Right cardiac atrium (tissue), 5 donors: ENCODE measurements around the gene HYCC1. TPM values are rescaled to one million over a fixed set of nuclear protein-coding genes. Genes with fewer than 3 reads are reported as not detected.

Source experiments
- ATAC-seq, 2 donors: fragments of 200-7000 bp; cut with Tn5 transposase; one replicate each; pipeline versions ENCODE4 v1.8.0 to v1.9.1; 2020; ENCODE audit warnings: moderate library complexity in 2 of 2, mild to moderate bottlenecking in 1 of 2
- DNase-seq, 3 donors: peaks; one replicate each; pipeline ENCODE4 v3.0.0-alpha.2; 2020
- H3K27ac ChIP-seq: one replicate; pipeline ENCODE4 v1.5.1; 2013; ENCODE audit warnings: mild to moderate bottlenecking, low read length, control low read depth, moderate library complexity
- H3K27me3 ChIP-seq: one replicate; pipeline ENCODE4 v1.6.1; 2013; ENCODE audit not compliant: control insufficient read depth, insufficient read depth
- H3K4me1 ChIP-seq: one replicate; pipeline ENCODE4 v1.6.1; 2013; ENCODE audit warnings: low read length; ENCODE audit not compliant: control insufficient read depth, insufficient read depth
- H3K4me3 ChIP-seq: one replicate; pipeline ENCODE4 v1.5.1; 2013; ENCODE audit warnings: low read length, control low read depth
- H3K9me3 ChIP-seq: one replicate; pipeline ENCODE4 v1.6.1; 2013; ENCODE audit warnings: low read length; ENCODE audit not compliant: control insufficient read depth
- WGBS: extraction: QIAGEN DNeasy Blood & Tissue Kit; methylation state at CpG from one replicate; pipeline ENCODE4 v1.1.7; 2013; 5-methylcytosine and 5-hydroxymethylcytosine counted together
- intact Hi-C, 4 donors: fragments of 100-400 bp; cut with DNase I; formaldehyde crosslinking; loops; one replicate each; pipeline versions ENCODE4 v1.11.0 to v1.14.0; 2022 to 2023
- polyA plus RNA-seq: library from polyadenylated mRNA; stranded (reverse); fragments of 200-250 nt; gene quantifications from one replicate; pipeline ENCODE4 v1.2.3, GENCODE V29; 2013
- total RNA-seq, 4 donors: library from RNA; stranded (reverse); fragmentation: NEBNext Ultra II Directional; extraction: Animal tissue kit (Norgen Biotek cat#: 25700); gene quantifications; one replicate each; pipeline ENCODE4 v1.2.1, GENCODE V29; 2021
- donor health status: healthy with polysubstance abuse.
- donor health status: DM: no; HTN: yes; CAD: no.
- donor health status: DM: no; HTN: no; CAD: no.
- donor health status: DM: no; HTN: yes; CAD: no; lungs with severe emphysema.
- donor health status: DM: yes; HTN: yes; CAD: no.

The HYCC1 gene
- total and polyA plus RNA-seq, 5 donors: 7.7 to 47.3 (median 34.1) TPM

DNA sequence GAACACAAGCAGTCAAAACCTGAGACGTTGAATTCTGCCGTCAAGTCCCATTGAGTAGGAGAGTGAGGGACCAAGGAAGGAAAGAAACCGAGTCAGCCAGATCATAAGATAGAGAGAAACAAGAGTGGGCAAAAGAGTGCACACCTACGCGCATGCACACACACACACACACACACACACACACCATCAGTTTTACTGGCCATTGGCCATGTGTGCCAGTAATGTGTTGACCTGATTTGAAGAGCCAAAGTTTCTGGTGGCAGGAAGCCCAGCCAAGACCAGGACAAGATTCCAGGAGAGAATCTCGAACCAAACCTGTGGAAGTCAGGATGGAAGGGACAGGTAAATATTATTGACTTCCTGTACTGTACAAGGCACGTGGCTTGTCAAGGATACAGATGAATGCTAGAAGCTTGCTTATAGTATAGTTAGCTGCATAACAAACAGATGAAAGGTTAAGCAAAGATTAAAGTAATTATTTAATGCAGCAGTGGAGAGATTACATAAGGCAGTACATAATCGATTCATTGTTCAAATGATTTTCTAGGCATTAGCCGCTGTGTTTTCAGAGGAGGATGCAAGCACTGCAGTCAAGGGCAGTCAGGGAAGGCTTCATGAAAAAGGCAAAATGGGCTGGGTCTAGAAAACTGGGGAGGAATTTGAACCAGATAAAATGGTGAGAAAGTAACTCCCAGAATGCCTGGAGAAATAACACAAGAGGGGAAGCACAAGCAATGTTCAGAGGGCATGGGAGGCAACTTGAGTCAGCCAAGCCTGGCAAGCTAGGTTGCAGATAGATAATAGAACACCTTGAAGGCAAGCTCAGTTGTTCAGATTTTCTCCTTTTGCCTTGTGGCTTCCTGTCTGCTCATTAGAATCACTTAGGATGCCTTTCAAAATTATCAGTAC is 2.7 kb upstream of the HYCC1 start:
- Histone ChIP-seq H3K27me3 (no peaks in the 10 kb centered on the region), H3K9me3 (no peaks in the 10 kb centered on the region), H3K4me3 (no peak overlapping the region), H3K27ac (no peak overlapping the region), H3K4me1 (no peaks in the 10 kb centered on the region)
- intact Hi-C loops: loop anchor here in 1 of 4 donors (10.0 kb wide), 1 partner anchor 162 kb away; no protein-coding TSS in a partner anchor
- no peak for ATAC-seq
- 92% methylated on average over 9 of the region's 9 CpGs for WGBS
- DNase-seq: no peak

- ATAC-seq: no peak
- intact Hi-C loops: loop anchor here in 1 of 4 donors (10.0 kb wide), 1 partner anchor 160 kb away; no protein-coding TSS in a partner anchor
- Histone ChIP-seq H3K27ac (no peak overlapping the region), H3K27me3 (no peaks in the 10 kb centered on the region), H3K9me3 (no peaks in the 10 kb centered on the region), H3K4me1 (no peaks in the 10 kb centered on the region), H3K4me3 (no peak overlapping the region)
- 67% methylated on average over 2 of the region's 2 CpGs for WGBS
- no peak for DNase-seq
These were observed 751 bp upstream of the HYCC1 start for GRCh38 chr7:23014681-23015080.

DNA sequence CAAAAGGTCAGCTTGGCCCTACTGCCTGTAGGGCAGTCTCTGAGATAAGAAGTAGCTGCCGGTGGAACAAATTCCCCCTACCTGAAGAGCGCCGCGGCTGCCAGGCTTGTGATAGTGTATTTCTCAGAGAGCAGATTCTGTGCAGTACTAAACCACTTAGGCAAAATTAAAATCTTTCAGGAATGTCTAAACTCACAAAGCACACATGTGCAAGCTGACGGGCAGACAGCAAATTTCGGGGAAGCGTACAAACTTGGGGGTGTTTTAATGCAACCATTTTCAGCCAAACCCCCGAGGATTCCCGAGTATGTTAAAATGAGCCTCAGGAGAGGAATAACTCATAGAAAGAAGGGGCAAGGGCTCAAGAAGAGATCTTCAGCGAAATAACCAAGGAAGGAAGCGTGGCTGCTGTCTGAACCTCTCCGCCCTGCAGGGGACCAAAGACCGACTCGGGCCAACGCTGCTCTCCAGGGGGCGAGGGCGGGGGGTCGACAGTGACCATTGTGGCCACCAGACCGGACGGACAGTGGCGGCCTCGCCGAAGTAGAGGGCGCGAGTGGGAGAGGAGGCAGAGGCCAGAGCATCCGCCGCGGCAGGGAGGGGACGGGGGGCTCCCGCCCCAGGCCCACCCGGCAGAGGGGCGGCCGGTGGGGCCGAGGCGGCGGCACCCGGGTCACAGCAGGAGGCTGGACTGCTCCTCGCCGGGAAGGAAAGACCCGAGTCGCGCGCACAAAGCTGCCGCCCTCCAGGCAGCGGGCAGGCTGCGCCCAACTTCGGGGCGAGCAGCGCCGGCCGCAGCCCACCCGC is 819 bp downstream of the HYCC1 start:
- ATAC-seq (peak; percentile 3 to 5), DNase-seq (peak; percentile 43 to 81 (median 67))
- Histone ChIP-seq H3K27ac (no peak overlapping the region), H3K27me3 (no peaks in the 10 kb centered on the region), H3K4me3 (peak overlapping the region; percentile 72), H3K4me1 (no peaks in the 10 kb centered on the region), H3K9me3 (no peaks in the 10 kb centered on the region)
- under 1% methylated on average over 51 of the region's 52 CpGs for WGBS
- intact Hi-C loops: loop anchor here in 1 of 4 donors (10.0 kb wide), 1 partner anchor 158 kb away; no protein-coding TSS in a partner anchor

GRCh38 chr7:23012186-23012585 is 1.7 kb downstream of the HYCC1 start:
- intact Hi-C loops: loop anchor here in 1 of 4 donors (10.0 kb wide), 1 partner anchor 157 kb away; no protein-coding TSS in a partner anchor
- no peak for DNase-seq
- ATAC-seq: no peak
- H3K27me3 ChIP-seq: no peaks in the 10 kb centered on the region
- no peak overlapping the region for H3K27ac ChIP-seq
- H3K4me3 ChIP-seq: peak overlapping the region; percentile 72
- H3K4me1 ChIP-seq: no peaks in the 10 kb centered on the region
- no peaks in the 10 kb centered on the region for H3K9me3 ChIP-seq
- 57% methylated on average over 6 of the region's 6 CpGs for WGBS

GRCh38 chr7:23011222-23011924 is 2.6 kb downstream of the HYCC1 start:
- ATAC-seq: no peak
- 79% methylated on average over 3 of the region's 3 CpGs for WGBS
- no peaks in the 10 kb centered on the region for H3K4me1 ChIP-seq

DNA sequence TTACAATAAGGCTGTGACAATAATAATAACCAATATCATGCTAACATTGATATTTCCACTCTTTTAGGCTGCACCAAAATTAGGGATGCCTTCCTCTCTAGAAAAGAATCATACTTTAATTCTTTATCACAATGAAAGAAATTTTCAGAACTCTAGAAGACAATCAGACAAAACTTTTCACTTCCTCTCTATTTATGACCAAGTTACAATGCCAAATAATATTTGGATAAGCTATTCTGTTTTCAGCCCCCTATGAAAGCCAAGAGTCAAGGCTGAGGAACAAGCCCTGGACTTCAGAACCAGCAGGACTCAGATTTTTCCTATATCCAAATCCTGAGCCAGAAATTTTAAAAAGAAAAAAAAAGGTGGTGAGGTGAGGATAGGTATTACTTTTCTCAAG is 4.6 kb downstream of the HYCC1 start:
- H3K27ac ChIP-seq: no peak overlapping the region

More at GRCh38 chr7:23011222-23011924, 2.6 kb downstream of the HYCC1 start:
- Histone ChIP-seq H3K4me3 (no peak overlapping the region), H3K27me3 (no peaks in the 10 kb centered on the region), H3K9me3 (no peaks in the 10 kb centered on the region), H3K27ac (no peak overlapping the region)
- DNase-seq: no peak
- intact Hi-C loops: loop anchor here in 1 of 4 donors (10.0 kb wide), 1 partner anchor 157 kb away; no protein-coding TSS in a partner anchor

GRCh38 chr7:23004247-23004520 is 9.7 kb downstream of the HYCC1 start:
- ATAC-seq: no peak
- no peak for DNase-seq
- Histone ChIP-seq H3K4me3 (no peak overlapping the region), H3K9me3 (no peaks in the 10 kb centered on the region), H3K4me1 (peaks cover 2% of the 10 kb centered on the region), H3K27me3 (no peaks in the 10 kb centered on the region), H3K27ac (no peak overlapping the region)
- intact Hi-C loops: no loop called here

More for the DNA sequence above, 4.6 kb downstream of the HYCC1 start:
- ATAC-seq: no peak
- Histone ChIP-seq H3K4me3 (no peak overlapping the region), H3K4me1 (peaks cover 2% of the 10 kb centered on the region), H3K27me3 (no peaks in the 10 kb centered on the region), H3K9me3 (no peaks in the 10 kb centered on the region)
- DNase-seq: no peak
- intact Hi-C loops: no loop called here

- Histone ChIP-seq H3K4me3 (no peak overlapping the region), H3K27me3 (no peaks in the 10 kb centered on the region), H3K27ac (no peak overlapping the region), H3K4me1 (peaks cover 2% of the 10 kb centered on the region), H3K9me3 (no peaks in the 10 kb centered on the region)
- no peak for DNase-seq
- WGBS: 32% methylated on average over 2 of the region's 2 CpGs
- intact Hi-C loops: no loop called here
- ATAC-seq: no peak
These were observed 10.3 kb downstream of the HYCC1 start for GRCh38 chr7:23003505-23004246.

DNA sequence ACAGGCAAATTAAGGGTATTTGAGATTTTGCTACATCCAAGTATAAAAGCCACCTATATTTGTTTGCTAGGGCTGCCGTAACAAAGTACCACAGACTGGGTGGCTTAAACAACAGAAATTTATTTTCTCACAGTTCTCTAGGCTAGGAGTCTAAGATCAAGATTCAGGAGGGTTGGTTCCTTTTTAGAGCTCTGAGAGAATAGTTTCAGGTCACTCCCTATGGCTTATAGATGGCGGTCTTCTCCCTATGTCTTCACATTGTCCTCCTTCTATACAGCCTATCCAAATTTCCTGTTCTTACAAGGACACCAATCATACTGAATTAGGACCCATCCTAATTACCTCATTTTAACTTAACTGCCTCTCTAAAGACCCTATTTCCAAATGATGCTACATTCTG is 11.2 kb downstream of the HYCC1 start:
- Histone ChIP-seq H3K27ac (no peak overlapping the region), H3K9me3 (no peaks in the 10 kb centered on the region), H3K27me3 (no peaks in the 10 kb centered on the region), H3K4me3 (no peak overlapping the region), H3K4me1 (peaks cover 2% of the 10 kb centered on the region)
- ATAC-seq (no peak), DNase-seq (no peak)
- intact Hi-C loops: no loop called here
- 97% methylated on average over 2 of the region's 2 CpGs for WGBS

DNA sequence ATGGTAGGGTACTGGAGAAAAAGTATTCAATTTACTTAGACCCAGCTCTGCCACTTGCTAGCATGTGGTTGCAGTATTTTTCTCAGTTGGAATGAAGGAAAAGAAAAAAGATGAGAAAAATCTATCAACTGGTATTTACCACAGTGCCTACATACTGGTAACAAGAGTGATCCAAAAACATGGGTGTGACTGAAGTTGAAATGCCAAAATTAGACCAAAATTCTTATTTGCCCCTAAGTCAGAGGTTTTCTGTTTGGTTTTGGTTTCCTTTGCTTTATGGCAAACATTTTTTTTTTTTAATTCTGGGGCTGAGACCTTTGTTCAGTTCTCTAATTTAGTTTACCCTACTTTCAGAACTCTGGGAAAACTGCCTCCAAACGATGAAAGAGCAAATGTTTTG is 12.3 kb downstream of the HYCC1 start:
- H3K9me3 ChIP-seq: no peaks in the 10 kb centered on the region
- ATAC-seq (no peak), DNase-seq (no peak)
- no peaks in the 10 kb centered on the region for H3K27me3 ChIP-seq
- 86% methylated on average over 1 of the region's 1 CpG for WGBS
- no peak overlapping the region for H3K4me3 ChIP-seq
- intact Hi-C loops: no loop called here
- H3K4me1 ChIP-seq: peaks cover 2% of the 10 kb centered on the region
- H3K27ac ChIP-seq: no peak overlapping the region
